Common myeloid progenitor, CD34-positive (primary cell): ENCODE results near the gene PTPDC1.

Source experiments
- CTCF ChIA-PET: fragments of 350-600 bp; sonication (Branson Sonifier 250); formaldehyde crosslinking; loops from one replicate; lab custom pipeline; 2021; ENCODE audit warnings: antibody characterized with exemption; lab: Charles Lee
- POLR2A ChIA-PET: fragments of 350-600 bp; sonication (Branson Sonifier 250); formaldehyde crosslinking; loops from one replicate; lab custom pipeline; 2021; ENCODE audit warnings: antibody characterized with exemption; lab: Charles Lee
- DNase-seq, 3 donors: peaks; one replicate each; pipeline versions ENCODE4 v3.0.0 to v3.0.0-alpha.2; 2013
- H3K27ac ChIP-seq, 2 experiments: 1 replicate in 1 of 2; 2 replicates in 1 of 2; pipeline ENCODE4 v1.7.0; 2013; ENCODE audit warnings: inconsistent platforms in 2 of 2, low read length in 2 of 2, mild to moderate bottlenecking in 2 of 2, low read depth in 1 of 2, moderate library complexity in 1 of 2; ENCODE audit not compliant: severe bottlenecking in 2 of 2, insufficient read depth in 1 of 2, poor library complexity in 1 of 2
- H3K27me3 ChIP-seq, 5 experiments: replicated peaks in 2 of 5; 1 replicate in 3 of 5; 2 replicates in 2 of 5; pipeline versions ENCODE4 v1.6.1 to v1.7.0; 2013; ENCODE audit warnings: low read length in 4 of 5, mild to moderate bottlenecking in 2 of 5, moderate library complexity in 2 of 5, inconsistent platforms in 1 of 5; ENCODE audit not compliant: insufficient read depth in 5 of 5, control insufficient read depth in 4 of 5
- H3K36me3 ChIP-seq, 4 experiments: 1 replicate in 2 of 4; 2 replicates in 2 of 4; pipeline versions ENCODE4 v1.6.1 to v1.7.0; 2013; ENCODE audit warnings: low read length in 3 of 4, control low read depth in 1 of 4, mild to moderate bottlenecking in 1 of 4; ENCODE audit not compliant: control insufficient read depth in 4 of 4, insufficient read depth in 4 of 4
- H3K4me1 ChIP-seq, 4 experiments: 1 replicate in 3 of 4; 2 replicates in 1 of 4; pipeline versions ENCODE4 v1.6.1 to v1.7.1; 2013; ENCODE audit warnings: low read length in 3 of 4, mild to moderate bottlenecking in 3 of 4, control low read depth in 1 of 4, inconsistent platforms in 1 of 4, moderate library complexity in 1 of 4; ENCODE audit not compliant: control insufficient read depth in 4 of 4, insufficient read depth in 4 of 4; ENCODE audit errors: control extremely low read depth in 1 of 4
- H3K4me3 ChIP-seq, 7 experiments: 1 replicate in 4 of 7; 2 replicates in 3 of 7; pipeline versions ENCODE4 v1.5.1 to v1.7.0; 2013; ENCODE audit warnings: mild to moderate bottlenecking in 7 of 7, low read length in 6 of 7, moderate library complexity in 6 of 7, inconsistent platforms in 2 of 7, low read depth in 2 of 7, control low read depth in 1 of 7; ENCODE audit not compliant: insufficient read depth in 4 of 7, control insufficient read depth in 1 of 7; ENCODE audit errors: extremely low read depth in 1 of 7
- H3K9me3 ChIP-seq, 5 experiments: 1 replicate in 4 of 5; 2 replicates in 1 of 5; pipeline versions ENCODE4 v1.6.1 to v1.7.1; 2013; ENCODE audit warnings: low read length in 4 of 5, mild to moderate bottlenecking in 2 of 5, inconsistent platforms in 1 of 5, low read depth in 1 of 5, moderate library complexity in 1 of 5; ENCODE audit not compliant: control insufficient read depth in 4 of 5, insufficient read depth in 2 of 5; ENCODE audit errors: control extremely low read depth in 1 of 5
- WGBS: methylation state at CpG from one replicate; pipeline ENCODE4 v1.1.5; 2013; ENCODE audit not compliant: insufficient coverage; 5-methylcytosine and 5-hydroxymethylcytosine counted together

PTPDC1 gene

DNA sequence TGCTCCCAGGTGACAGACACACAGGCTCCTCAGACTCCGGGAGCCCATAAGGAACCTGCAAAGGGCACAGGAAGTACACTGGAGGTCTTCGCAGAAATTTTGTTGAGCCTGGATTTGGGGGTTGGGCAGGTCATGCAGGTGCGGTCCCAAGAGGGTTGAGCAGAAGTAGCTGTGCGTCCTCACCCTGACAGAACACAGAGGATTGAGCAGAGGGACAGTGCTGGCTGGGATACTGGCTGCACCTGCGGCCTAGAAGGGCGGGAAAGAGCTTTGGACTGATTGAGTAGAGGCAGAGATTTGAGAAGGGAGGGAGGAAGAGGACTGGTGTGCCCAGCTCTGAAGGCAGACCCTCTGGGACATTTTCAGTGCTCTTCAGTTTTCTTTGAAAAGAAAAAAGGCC, 65.4 kb downstream of the PTPDC1 start:
- no peaks in the 10 kb centered on the region for H3K9me3 ChIP-seq
- H3K27me3 ChIP-seq, result no peaks in the 10 kb centered on the region
- H3K4me1 ChIP-seq, result peaks cover 6 to 21% (median 12%) of the 10 kb centered on the region in 4 experiments
- DNase-seq, result no peak
- CTCF ChIA-PET, result interaction anchor here (1.4 kb wide), 1 partner anchor 67 kb away, joined by 3 read pairs; no protein-coding TSS in a partner anchor
- POLR2A ChIA-PET, result no interaction called here
- 97% methylated on average over 5 of the region's 6 CpGs for WGBS
- no peaks in the 10 kb centered on the region for H3K36me3 ChIP-seq
- H3K4me3 ChIP-seq, result no peak overlapping the region
- no peak overlapping the region for H3K27ac ChIP-seq

DNA sequence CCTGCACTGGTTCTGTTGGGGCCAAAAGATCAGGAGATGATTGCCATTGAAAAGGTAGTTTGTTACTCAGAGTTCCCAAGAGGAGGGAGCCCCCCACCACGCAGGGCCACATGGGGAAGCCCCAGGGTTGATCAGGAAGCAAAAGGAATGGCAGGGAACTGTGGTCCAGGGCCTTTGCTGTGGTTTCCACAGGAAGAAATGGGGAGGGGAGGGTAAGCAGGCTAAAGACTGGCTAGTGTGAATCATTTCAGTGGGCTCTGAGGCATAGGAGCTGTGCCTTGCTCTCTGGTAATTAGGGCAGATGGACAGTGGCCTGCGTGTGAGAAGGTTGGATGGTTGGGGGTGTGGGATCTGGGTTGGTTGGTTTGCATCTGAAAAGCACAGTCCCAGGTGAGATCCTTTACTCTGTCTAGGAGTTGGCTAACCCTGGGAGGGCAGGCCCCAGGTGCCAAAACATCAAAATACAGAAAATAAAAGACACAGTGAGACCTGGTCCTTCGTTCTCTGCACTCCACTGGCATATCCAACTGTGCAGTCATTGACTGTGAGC, 66.1 kb downstream of the PTPDC1 start:
- ChIA-PET CTCF (interaction anchor here (1.4 kb wide), 1 partner anchor 66 kb away, joined by 3 read pairs; no protein-coding TSS in a partner anchor), POLR2A (no interaction called here)
- H3K27ac ChIP-seq, result no peak overlapping the region
- peaks cover 6 to 21% (median 12%) of the 10 kb centered on the region in 4 experiments for H3K4me1 ChIP-seq
- no peaks in the 10 kb centered on the region for H3K9me3 ChIP-seq
- H3K4me3 ChIP-seq, result no peak overlapping the region
- H3K27me3 ChIP-seq, result no peaks in the 10 kb centered on the region
- 46% methylated on average over 2 of the region's 3 CpGs for WGBS
- no peak for DNase-seq
- no peaks in the 10 kb centered on the region for H3K36me3 ChIP-seq

DNA sequence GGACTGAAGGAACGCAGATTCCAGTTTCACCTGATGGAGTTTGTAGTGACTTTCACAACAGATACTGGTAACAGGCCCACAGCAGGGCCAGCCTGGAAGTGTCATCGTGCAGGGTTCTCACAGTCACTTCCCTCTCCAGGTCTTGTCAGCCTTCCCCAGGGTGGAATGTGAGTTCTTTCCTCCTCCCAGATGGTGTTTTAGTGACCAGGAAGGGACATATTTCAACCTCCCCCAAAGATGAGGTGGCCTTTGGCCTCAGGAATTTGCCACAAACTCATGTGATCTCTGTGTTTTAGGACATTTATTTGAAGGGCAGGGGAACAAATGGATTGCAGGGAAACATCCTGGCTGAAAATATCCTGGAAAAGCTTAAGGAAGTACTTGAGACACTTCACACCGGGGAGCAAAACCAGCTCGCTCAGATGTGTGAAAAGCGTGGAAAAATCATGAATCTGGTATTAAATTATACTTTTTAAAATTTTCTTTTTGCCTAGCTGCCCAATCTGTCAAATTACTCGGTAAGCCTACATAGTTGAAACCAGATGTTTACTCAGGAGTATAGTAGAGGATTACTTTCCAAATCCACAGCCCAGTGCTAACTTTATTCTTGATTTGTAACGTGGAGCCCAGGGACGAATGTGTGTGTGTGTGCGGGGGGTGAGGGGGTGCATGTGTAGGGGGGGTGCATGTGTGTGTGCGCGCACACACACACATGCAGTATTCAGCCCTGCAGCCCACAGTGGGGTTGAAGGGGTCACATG, 66.8 kb downstream of the PTPDC1 start:
- Histone ChIP-seq H3K9me3 (no peaks in the 10 kb centered on the region), H3K36me3 (no peaks in the 10 kb centered on the region), H3K4me1 (peaks cover 6 to 28% (median 13%) of the 10 kb centered on the region in 4 experiments), H3K4me3 (no peak overlapping the region), H3K27ac (no peak overlapping the region), H3K27me3 (no peaks in the 10 kb centered on the region)
- ChIA-PET CTCF (no interaction called here), POLR2A (interaction anchor here (0.6 kb wide), 1 partner anchor 7 kb away, joined by 3 read pairs; no protein-coding TSS in a partner anchor)
- no peak for DNase-seq
- WGBS, result 93% methylated on average over 11 of the region's 11 CpGs

DNA sequence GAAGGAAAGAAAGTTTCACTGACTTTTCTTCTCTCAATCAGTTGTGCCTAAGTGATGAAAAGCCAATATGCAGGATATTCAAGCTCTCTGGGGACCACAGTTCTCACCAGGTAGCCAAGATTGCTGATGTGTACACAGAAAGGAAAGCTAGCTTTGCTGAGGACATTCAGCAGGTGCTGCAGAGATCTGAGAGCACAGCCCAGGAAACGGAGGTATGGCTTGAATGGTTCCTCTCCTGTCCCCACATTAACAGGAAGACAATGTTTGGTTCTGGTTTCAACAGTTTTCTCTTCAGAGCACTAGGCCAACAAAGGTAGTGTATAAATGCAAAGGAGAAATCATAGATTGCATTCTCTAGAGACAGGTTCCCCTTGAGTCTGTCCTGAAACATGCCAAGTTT, 69.6 kb downstream of the PTPDC1 start:
- no peak for DNase-seq
- Histone ChIP-seq H3K27ac (no peak overlapping the region), H3K36me3 (no peaks in the 10 kb centered on the region), H3K9me3 (no peaks in the 10 kb centered on the region), H3K4me3 (no peak overlapping the region), H3K27me3 (no peaks in the 10 kb centered on the region), H3K4me1 (peaks cover 6 to 52% (median 32%) of the 10 kb centered on the region in 4 experiments)
- POLR2A ChIA-PET, result no interaction called here
- CTCF ChIA-PET, result interaction anchor here (1.2 to 1.6 kb wide), 2 partner anchors 19 to 90 kb away, joined by 3 to 5 read pairs; no protein-coding TSS in a partner anchor
- WGBS, result 80% methylated on average over 1 of the region's 1 CpG

DNA sequence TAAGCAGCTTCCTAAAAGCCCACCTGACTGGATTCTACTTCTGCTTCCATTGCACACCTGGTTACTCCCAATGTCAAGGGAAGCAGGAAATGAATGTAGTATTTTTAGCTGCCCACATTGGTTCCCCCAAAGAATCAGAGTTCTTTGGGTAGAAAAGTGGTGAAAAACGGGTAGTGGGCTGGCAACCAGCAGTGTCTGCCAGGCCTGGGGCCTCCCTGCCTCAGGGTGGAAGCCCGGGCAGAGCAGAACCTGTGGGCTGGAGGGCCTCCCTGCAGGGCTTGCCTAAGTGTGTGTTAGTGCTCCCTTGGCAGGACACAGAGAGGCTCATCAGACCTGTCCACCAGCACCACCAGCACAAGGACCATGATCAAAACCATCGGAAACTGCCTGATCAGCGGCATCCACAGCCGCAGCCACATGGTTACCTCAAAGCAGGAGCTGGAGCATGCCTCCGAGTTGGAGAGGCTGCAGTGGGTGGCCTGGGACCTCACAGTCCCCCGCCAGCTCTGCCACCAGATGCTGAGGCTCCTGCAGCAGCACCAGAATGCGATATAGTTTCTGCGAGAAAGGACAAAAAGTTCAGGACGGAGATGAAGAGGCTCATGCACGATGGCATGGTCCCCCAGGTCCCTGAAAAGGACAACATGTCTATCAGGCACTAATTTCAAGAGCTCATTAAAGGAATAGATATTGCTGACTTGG, 72.2 kb downstream of the PTPDC1 start:
- POLR2A ChIA-PET, result no interaction called here
- Histone ChIP-seq H3K27me3 (no peaks in the 10 kb centered on the region), H3K9me3 (no peaks in the 10 kb centered on the region), H3K4me3 (peak overlapping the region in 4 of 7 experiments; percentile 2 to 54 (median 28)), H3K27ac (peak overlapping the region in 1 of 2 experiments; percentile 50), H3K36me3 (no peaks in the 10 kb centered on the region), H3K4me1 (peaks cover 6 to 53% (median 32%) of the 10 kb centered on the region in 4 experiments)
- peak in 2 of 3 donors; percentile 56 to 67 for DNase-seq
- 73% methylated on average over 11 of the region's 11 CpGs for WGBS
- CTCF ChIA-PET, result interaction anchor here (0.8 to 1.6 kb wide), 4 partner anchors 8 to 74 kb away, joined by 3 to 4 read pairs (median 4); no protein-coding TSS in a partner anchor

DNA sequence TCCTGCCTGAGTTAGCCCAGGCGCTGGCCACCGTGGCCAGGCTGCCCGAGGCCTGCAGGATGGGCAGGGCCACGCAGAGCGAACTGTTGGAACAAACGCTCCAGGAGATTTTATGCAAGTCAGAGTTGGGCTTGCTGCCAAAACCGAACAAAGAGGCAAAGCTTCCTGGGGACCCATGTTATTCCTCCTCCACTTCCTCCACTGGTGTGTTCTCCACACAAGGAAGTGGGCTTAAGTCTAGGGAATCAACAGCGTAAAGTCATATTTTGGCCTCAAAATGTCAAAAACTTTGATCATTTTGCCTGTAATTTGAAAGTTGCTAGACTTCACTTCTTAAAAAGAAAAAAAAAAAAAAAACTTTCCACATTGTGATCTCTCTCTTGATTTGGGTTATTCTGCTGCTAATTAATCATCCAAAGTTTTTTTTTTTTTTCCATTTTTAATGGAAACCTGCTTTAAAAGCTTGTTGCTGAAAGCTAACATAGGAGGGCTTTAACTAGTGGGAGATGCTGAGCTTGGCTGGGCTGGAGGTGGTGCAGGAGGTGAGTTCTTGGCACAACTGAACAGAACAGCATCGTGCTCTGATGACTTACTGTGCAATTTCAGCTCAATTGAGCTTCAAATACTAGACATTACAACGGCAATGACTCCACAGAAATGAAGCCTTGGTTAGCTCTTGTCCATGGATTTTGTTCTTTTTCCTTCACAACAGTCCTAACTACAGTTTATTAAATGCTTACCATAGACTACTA, 73.0 kb downstream of the PTPDC1 start:
- H3K27me3 ChIP-seq, result no peaks in the 10 kb centered on the region
- H3K36me3 ChIP-seq, result no peaks in the 10 kb centered on the region
- ChIA-PET CTCF (interaction anchor here (0.8 to 1.6 kb wide), 5 partner anchors 8 to 75 kb away, joined by 3 to 4 read pairs (median 4); no protein-coding TSS in a partner anchor), POLR2A (no interaction called here)
- peak; percentile 67 to 84 (median 81) for DNase-seq
- H3K4me1 ChIP-seq, result peaks cover 6 to 53% (median 32%) of the 10 kb centered on the region in 4 experiments
- peak overlapping the region in 1 of 2 experiments; percentile 50 for H3K27ac ChIP-seq
- no peaks in the 10 kb centered on the region for H3K9me3 ChIP-seq
- WGBS, result 30% methylated on average over 7 of the region's 10 CpGs
- H3K4me3 ChIP-seq, result peak overlapping the region in 3 of 7 experiments; percentile 1 to 54 (median 47)
